ENCODE data around the gene ERFE. TPM values are rescaled to one million over a fixed set of nuclear protein-coding genes. Genes with fewer than 3 reads are reported as not detected.

Gene ERFE
- total RNA-seq, 1 experiment from 2014 or later: 4.5 TPM

- TF ChIP-seq FOXK1 (CRISPR knock-in tag; IDR thresholded peaks at IDR 0.05) (no peak), TP53 (CRISPR knock-in tag; IDR thresholded peaks at IDR 0.05) (no peak)
Observed at GRCh38 chr2:238203973-238204683, 45.4 kb downstream of the ERFE start (continued).

- Mint-ChIP-seq H3K27me3 (ENCODE audit: low read depth) (peaks cover 19% of the 10 kb centered on the region), H3K27ac (no peak overlapping the region), H3K4me1 (peaks cover 6% of the 10 kb centered on the region), H3K36me3 (peaks cover 9% of the 10 kb centered on the region), H3K9me3 (peaks cover 10% of the 10 kb centered on the region), H3K4me3 (no peak overlapping the region)
- ChIA-PET CTCF (no interaction called here), POLR2A (no interaction called here)
- TF ChIP-seq RELA (CRISPR knock-in tag; IDR thresholded peaks at IDR 0.05; ENCODE audit: borderline replicate concordance): no peak
- no peak for TF ChIP-seq E2F4 (CRISPR knock-in tag; IDR thresholded peaks at IDR 0.05; ENCODE audit: borderline replicate concordance, low read depth)
- no peak for TF ChIP-seq NR2C2 (CRISPR knock-in tag; IDR thresholded peaks at IDR 0.05)
- no peak for TF ChIP-seq TEAD1 (CRISPR knock-in tag; IDR thresholded peaks at IDR 0.05)
- TF ChIP-seq SP1 (CRISPR knock-in tag; conservative IDR thresholded peaks at IDR 0.05): no peak
- TF ChIP-seq ETV6 (CRISPR knock-in tag; IDR thresholded peaks at IDR 0.05): no peak
- TF ChIP-seq TP53 (CRISPR knock-in tag; IDR thresholded peaks at IDR 0.05): no peak
- no peak for TF ChIP-seq GABPB1 (CRISPR knock-in tag; IDR thresholded peaks at IDR 0.05)
- no peak for TF ChIP-seq CTCF (IDR thresholded peaks at IDR 0.05)
- TF ChIP-seq, protein P1, sequence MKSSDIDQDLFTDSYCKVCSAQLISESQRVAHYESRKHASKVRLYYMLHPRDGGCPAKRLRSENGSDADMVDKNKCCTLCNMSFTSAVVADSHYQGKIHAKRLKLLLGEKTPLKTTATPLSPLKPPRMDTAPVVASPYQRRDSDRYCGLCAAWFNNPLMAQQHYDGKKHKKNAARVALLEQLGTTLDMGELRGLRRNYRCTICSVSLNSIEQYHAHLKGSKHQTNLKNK (CRISPR knock-in tag; IDR thresholded peaks at IDR 0.05): no peak
- no peak for TF ChIP-seq SOX15 (CRISPR knock-in tag; IDR thresholded peaks at IDR 0.05)
- no peak for TF ChIP-seq ELF4 (CRISPR knock-in tag; IDR thresholded peaks at IDR 0.05; ENCODE audit: low read depth)
- no peak for TF ChIP-seq ATF1 (CRISPR knock-in tag; IDR thresholded peaks at IDR 0.05)
- TF ChIP-seq EMX1 (CRISPR knock-in tag; IDR thresholded peaks at IDR 0.05): no peak
- TF ChIP-seq, protein P2, sequence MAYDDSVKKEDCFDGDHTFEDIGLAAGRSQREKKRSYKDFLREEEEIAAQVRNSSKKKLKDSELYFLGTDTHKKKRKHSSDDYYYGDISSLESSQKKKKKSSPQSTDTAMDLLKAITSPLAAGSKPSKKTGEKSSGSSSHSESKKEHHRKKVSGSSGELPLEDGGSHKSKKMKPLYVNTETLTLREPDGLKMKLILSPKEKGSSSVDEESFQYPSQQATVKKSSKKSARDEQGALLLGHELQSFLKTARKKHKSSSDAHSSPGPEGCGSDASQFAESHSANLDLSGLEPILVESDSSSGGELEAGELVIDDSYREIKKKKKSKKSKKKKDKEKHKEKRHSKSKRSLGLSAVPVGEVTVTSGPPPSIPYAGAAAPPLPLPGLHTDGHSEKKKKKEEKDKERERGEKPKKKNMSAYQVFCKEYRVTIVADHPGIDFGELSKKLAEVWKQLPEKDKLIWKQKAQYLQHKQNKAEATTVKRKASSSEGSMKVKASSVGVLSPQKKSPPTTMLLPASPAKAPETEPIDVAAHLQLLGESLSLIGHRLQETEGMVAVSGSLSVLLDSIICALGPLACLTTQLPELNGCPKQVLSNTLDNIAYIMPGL (CRISPR knock-in tag; IDR thresholded peaks at IDR 0.05): no peak
- TF ChIP-seq GTF2I (CRISPR knock-in tag; conservative IDR thresholded peaks at IDR 0.05): no peak
- no peak for TF ChIP-seq ZNF512 (CRISPR knock-in tag; IDR thresholded peaks at IDR 0.05; ENCODE audit: borderline replicate concordance)
- TF ChIP-seq ZNF425 (CRISPR knock-in tag; conservative IDR thresholded peaks at IDR 0.05): no peak
- ATAC-seq: no peak
- DNase-seq (ENCODE audit: low spot score): no peak
Observed at GRCh38 chr2:238207006-238207405, 48.2 kb downstream of the ERFE start.

Data from WTC11 (cell line).